GM12891 (cell line): ENCODE results near the gene ZNF672.
"Not testable (repeated sequence)": the region's sequence is repeated elsewhere in the genome, so short reads cannot be mapped to it uniquely, and the experiment has no call there.

Experiments used
- PAX5 ChIP-seq: IDR thresholded peaks from 2 replicates; pipeline ENCODE4 v1.6.1; 2011; ENCODE audit warnings: low read length, moderate library complexity, mild to moderate bottlenecking; ENCODE audit not compliant: insufficient read depth, severe bottlenecking
- POLR2A ChIP-seq: IDR thresholded peaks from 2 replicates; pipeline ENCODE4 v1.6.1; 2011; ENCODE audit warnings: low read depth, low read length, control low read depth
- POLR2AphosphoS5 ChIP-seq: IDR thresholded peaks from 2 replicates; pipeline ENCODE4 v1.6.1; 2011; ENCODE audit warnings: low read depth, low read length, control low read depth

DNA sequence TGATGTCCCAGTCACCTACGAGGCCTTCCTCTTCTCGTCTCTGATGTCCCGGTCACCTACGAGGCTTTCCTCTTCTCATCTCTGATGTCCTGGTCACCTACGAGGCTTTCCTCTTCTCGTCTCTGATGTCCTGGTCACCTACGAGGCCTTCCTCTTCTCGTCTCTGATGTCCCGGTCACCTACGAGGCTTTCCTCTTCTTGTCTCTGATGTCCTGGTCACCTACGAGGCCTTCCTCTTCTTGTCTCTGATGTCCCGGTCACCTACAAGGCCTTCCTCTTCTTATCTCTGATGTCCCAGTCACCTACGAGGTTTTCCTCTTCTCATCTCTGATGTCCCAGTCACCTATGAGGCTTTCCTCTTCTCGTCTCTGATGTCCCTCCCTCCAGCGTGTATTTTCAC is 34.5 kb upstream of the ZNF672 start:
- TF ChIP-seq POLR2A, POLR2AphosphoS5, PAX5: not testable (repeated sequence)
